CD4-positive, alpha-beta T cell (primary cell): ENCODE data around the gene METTL2B. TPM values are rescaled to one million over a fixed set of nuclear protein-coding genes. Genes with fewer than 3 reads are reported as not detected.

ENCODE experiments used
- ATAC-seq: fragments of 200-7000 bp; cut with Tn5 transposase; one replicate; pipeline ENCODE4 v1.10.0; 2022; ENCODE audit warnings: mild to moderate bottlenecking; ENCODE audit not compliant: poor library complexity
- CTCF ChIA-PET: fragments of 350-600 bp; sonication (Branson Sonifier 250); formaldehyde crosslinking; loops from one replicate; lab custom pipeline; 2021; ENCODE audit warnings: antibody characterized with exemption, inconsistent platforms; lab: Charles Lee
- POLR2A ChIA-PET: fragments of 350-600 bp; sonication (Branson Sonifier 250); formaldehyde crosslinking; loops from one replicate; lab custom pipeline; 2021; ENCODE audit warnings: antibody characterized with exemption, inconsistent platforms; lab: Charles Lee
- DNase-seq, 14 experiments: peaks; one replicate each; pipeline ENCODE4 v3.0.0-alpha.2; 2013 to 2020; ENCODE audit warnings: mixed read lengths in 2 of 14
- H3K27ac ChIP-seq, 2 donors: one replicate each; pipeline versions ENCODE4 v1.5.1 to v1.7.0; 2013; ENCODE audit warnings: low read length in 2 of 2, low read depth in 1 of 2, mild to moderate bottlenecking in 1 of 2
- H3K27me3 ChIP-seq, 2 experiments: 1 replicate in 1 of 2; 2 replicates in 1 of 2; pipeline versions ENCODE4 v1.6.1 to v1.7.0; 2013; ENCODE audit warnings: low read length in 2 of 2, control low read depth in 1 of 2, mild to moderate bottlenecking in 1 of 2, moderate library complexity in 1 of 2; ENCODE audit not compliant: insufficient read depth in 2 of 2, control insufficient read depth in 1 of 2
- H3K36me3 ChIP-seq: one replicate; pipeline ENCODE4 v1.6.1; 2013; ENCODE audit warnings: low read length, control low read depth; ENCODE audit not compliant: insufficient read depth
- H3K4me1 ChIP-seq: one replicate; pipeline ENCODE4 v1.6.1; 2013; ENCODE audit warnings: low read length, control low read depth; ENCODE audit not compliant: insufficient read depth
- H3K4me3 ChIP-seq: one replicate; pipeline ENCODE4 v1.5.1; 2013; ENCODE audit warnings: mild to moderate bottlenecking, low read length, moderate library complexity
- H3K9me3 ChIP-seq, 2 experiments: 1 replicate in 1 of 2; 2 replicates in 1 of 2; pipeline versions ENCODE4 v1.6.1 to v1.7.0; 2013; ENCODE audit warnings: low read length in 2 of 2, mild to moderate bottlenecking in 2 of 2, control low read depth in 1 of 2, moderate library complexity in 1 of 2; ENCODE audit not compliant: control insufficient read depth in 1 of 2, insufficient read depth in 1 of 2
- H3K27ac Mint-ChIP-seq: one replicate; pipeline ENCODE4 v1.8.0; 2020; ENCODE audit warnings: mixed read lengths
- H3K27me3 Mint-ChIP-seq: one replicate; pipeline ENCODE4 v1.8.0; 2021; ENCODE audit warnings: mixed read lengths
- H3K36me3 Mint-ChIP-seq: one replicate; pipeline ENCODE4 v1.8.0; 2021; ENCODE audit warnings: low read depth, mixed read lengths
- H3K4me1 Mint-ChIP-seq: one replicate; pipeline ENCODE4 v1.8.0; 2021; ENCODE audit warnings: low read depth, mixed read lengths
- H3K4me3 Mint-ChIP-seq: one replicate; pipeline ENCODE4 v1.8.0; 2020; ENCODE audit warnings: mild to moderate bottlenecking, mixed read lengths
- H3K9me3 Mint-ChIP-seq: one replicate; pipeline ENCODE4 v1.8.0; 2020; ENCODE audit warnings: mixed read lengths
- intact Hi-C, 2 experiments: fragments of 100-400 bp; cut with DNase I in 1 of 2; cut with micrococcal nuclease in 1 of 2; formaldehyde crosslinking; loops; one replicate each; pipeline versions ENCODE4 v1.15.1 to v1.9.0; 2023 to 2025; cut with DNase I, micrococcal nuclease
- total RNA-seq, 174 experiments: library from RNA in 2 of 174; stranded (reverse) in 2 of 174; gene quantifications; one replicate each; pipeline ENCODE4 v1.2.3 and lab custom pipeline; 2021 to 2026
- TF ChIP-seq, protein P1 (sequence below): fragments of 200-600 bp; IDR thresholded peaks from one replicate; pipeline ENCODE4 v1.8.0; 2022; ENCODE audit warnings: antibody characterized with exemption, mild to moderate bottlenecking

The METTL2B gene
- total RNA-seq, 2 experiments from 2014 or later: 7.1 to 8.2 TPM

- intact Hi-C loops: no loop called here
- DNase-seq (no peak), ATAC-seq (no peak)
- H3K27ac Mint-ChIP-seq: no peak overlapping the region
- Histone ChIP-seq H3K4me1 (peaks cover 9% of the 10 kb centered on the region), H3K36me3 (no peaks in the 10 kb centered on the region), H3K9me3 (no peaks in the 10 kb centered on the region), H3K27ac (no peak overlapping the region), H3K4me3 (no peak overlapping the region), H3K27me3 (no peaks in the 10 kb centered on the region)
- TF ChIP-seq, protein P1, sequence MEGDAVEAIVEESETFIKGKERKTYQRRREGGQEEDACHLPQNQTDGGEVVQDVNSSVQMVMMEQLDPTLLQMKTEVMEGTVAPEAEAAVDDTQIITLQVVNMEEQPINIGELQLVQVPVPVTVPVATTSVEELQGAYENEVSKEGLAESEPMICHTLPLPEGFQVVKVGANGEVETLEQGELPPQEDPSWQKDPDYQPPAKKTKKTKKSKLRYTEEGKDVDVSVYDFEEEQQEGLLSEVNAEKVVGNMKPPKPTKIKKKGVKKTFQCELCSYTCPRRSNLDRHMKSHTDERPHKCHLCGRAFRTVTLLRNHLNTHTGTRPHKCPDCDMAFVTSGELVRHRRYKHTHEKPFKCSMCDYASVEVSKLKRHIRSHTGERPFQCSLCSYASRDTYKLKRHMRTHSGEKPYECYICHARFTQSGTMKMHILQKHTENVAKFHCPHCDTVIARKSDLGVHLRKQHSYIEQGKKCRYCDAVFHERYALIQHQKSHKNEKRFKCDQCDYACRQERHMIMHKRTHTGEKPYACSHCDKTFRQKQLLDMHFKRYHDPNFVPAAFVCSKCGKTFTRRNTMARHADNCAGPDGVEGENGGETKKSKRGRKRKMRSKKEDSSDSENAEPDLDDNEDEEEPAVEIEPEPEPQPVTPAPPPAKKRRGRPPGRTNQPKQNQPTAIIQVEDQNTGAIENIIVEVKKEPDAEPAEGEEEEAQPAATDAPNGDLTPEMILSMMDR: no peak
- POLR2A ChIA-PET: no interaction called here
- no peaks in the 10 kb centered on the region for H3K27me3 Mint-ChIP-seq
- no peaks in the 10 kb centered on the region for H3K36me3 Mint-ChIP-seq
- CTCF ChIA-PET: interaction anchor here (1.0 to 1.2 kb wide), 2 partner anchors 11 to 13 kb away, joined by 4 to 5 read pairs; no protein-coding TSS in a partner anchor
- H3K4me3 Mint-ChIP-seq: no peak overlapping the region
- H3K9me3 Mint-ChIP-seq: no peaks in the 10 kb centered on the region
- no peaks in the 10 kb centered on the region for H3K4me1 Mint-ChIP-seq
Measured at GRCh38 chr7:128447941-128448564, 28.5 kb upstream of the METTL2B start.

DNA sequence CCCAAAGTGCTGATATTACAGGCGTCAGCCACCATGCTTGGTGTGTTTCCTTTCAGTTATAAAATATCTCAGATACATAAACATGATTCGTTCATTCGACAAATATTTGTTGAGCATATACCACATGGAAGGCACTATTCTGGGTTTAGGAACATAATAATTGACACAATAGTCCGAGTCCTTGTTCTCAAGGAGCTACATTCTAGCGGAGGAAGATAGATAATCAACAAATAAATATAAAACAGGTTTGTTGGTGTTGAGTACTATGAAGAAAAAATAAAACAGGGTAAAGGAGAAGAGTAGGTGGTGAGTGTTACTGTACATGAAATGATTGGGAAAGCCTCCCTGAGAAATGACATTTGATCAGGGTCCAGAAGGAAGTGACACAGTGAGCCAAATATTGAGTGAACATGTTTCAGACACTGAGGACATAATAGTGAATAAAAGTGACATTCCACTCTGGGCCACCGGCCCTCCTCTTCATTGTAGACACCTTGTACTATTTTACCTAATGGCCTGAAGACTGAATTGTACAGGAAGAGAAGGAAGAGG lies 27.7 kb upstream of the METTL2B start:
- no peaks in the 10 kb centered on the region for H3K27me3 Mint-ChIP-seq
- no peaks in the 10 kb centered on the region for H3K9me3 Mint-ChIP-seq
- POLR2A ChIA-PET: no interaction called here

GRCh38 chr7:128450409-128450808 lies 26.1 kb upstream of the METTL2B start:
- no peaks in the 10 kb centered on the region for H3K9me3 Mint-ChIP-seq
- Histone ChIP-seq H3K4me3 (no peak overlapping the region), H3K27me3 (no peaks in the 10 kb centered on the region), H3K36me3 (no peaks in the 10 kb centered on the region), H3K9me3 (no peaks in the 10 kb centered on the region), H3K4me1 (peaks cover 6% of the 10 kb centered on the region), H3K27ac (no peak overlapping the region)
- CTCF ChIA-PET: no interaction called here
- H3K4me3 Mint-ChIP-seq: no peak overlapping the region
- intact Hi-C loops: loop anchor here in 1 of 2 experiments (10.0 kb wide), 2 partner anchors 106 to 1154 kb away; partner anchors contain the start of gene RBM28
- ATAC-seq (no peak), DNase-seq (no peak)
- no peak overlapping the region for H3K27ac Mint-ChIP-seq
- POLR2A ChIA-PET: no interaction called here
- peaks cover 4% of the 10 kb centered on the region for H3K4me1 Mint-ChIP-seq
- no peaks in the 10 kb centered on the region for H3K27me3 Mint-ChIP-seq
- TF ChIP-seq, protein P1: no peak
- no peaks in the 10 kb centered on the region for H3K36me3 Mint-ChIP-seq

More for the DNA sequence above, 27.7 kb upstream of the METTL2B start:
- H3K27ac Mint-ChIP-seq: no peak overlapping the region
- no peaks in the 10 kb centered on the region for H3K27me3 ChIP-seq
- ATAC-seq (no peak), DNase-seq (no peak)
- H3K9me3 ChIP-seq: no peaks in the 10 kb centered on the region
- TF ChIP-seq, protein P1: no peak
- no peaks in the 10 kb centered on the region for H3K4me1 Mint-ChIP-seq
- intact Hi-C loops: no loop called here
- no peaks in the 10 kb centered on the region for H3K36me3 Mint-ChIP-seq
- no peak overlapping the region for H3K4me3 ChIP-seq
- CTCF ChIA-PET: interaction anchor here (1.2 kb wide), 1 partner anchor 11 kb away, joined by 4 read pairs; no protein-coding TSS in a partner anchor
- H3K4me3 Mint-ChIP-seq: no peak overlapping the region
- peaks cover 5% of the 10 kb centered on the region for H3K4me1 ChIP-seq
- no peak overlapping the region for H3K27ac ChIP-seq
- no peaks in the 10 kb centered on the region for H3K36me3 ChIP-seq
